SU-DHL-6 (cell line): ENCODE measurements around the gene C14orf93.

Source experiments
- EZH2phosphoT487 ChIP-seq: fragments of 200-600 bp; sonication (generic), shearing (Covaris generic); conservative IDR thresholded peaks from 2 replicates; pipeline ENCODE4 v1.6.1; 2018; ENCODE audit warnings: mild to moderate bottlenecking, antibody characterized with exemption, low read length, moderate library complexity, mixed read lengths
- TF ChIP-seq, protein P1 (sequence below): fragments of 200-600 bp; sonication (generic); IDR thresholded peaks from one replicate; pipeline ENCODE4 v1.5.1; 2017; ENCODE audit warnings: antibody characterized with exemption, mild to moderate bottlenecking, low read length, moderate library complexity; ENCODE audit not compliant: insufficient read depth, poor library complexity, severe bottlenecking

GRCh38 chr14:23009483-23009938, 432 bp downstream of the C14orf93 start:
- TF ChIP-seq, protein P1, sequence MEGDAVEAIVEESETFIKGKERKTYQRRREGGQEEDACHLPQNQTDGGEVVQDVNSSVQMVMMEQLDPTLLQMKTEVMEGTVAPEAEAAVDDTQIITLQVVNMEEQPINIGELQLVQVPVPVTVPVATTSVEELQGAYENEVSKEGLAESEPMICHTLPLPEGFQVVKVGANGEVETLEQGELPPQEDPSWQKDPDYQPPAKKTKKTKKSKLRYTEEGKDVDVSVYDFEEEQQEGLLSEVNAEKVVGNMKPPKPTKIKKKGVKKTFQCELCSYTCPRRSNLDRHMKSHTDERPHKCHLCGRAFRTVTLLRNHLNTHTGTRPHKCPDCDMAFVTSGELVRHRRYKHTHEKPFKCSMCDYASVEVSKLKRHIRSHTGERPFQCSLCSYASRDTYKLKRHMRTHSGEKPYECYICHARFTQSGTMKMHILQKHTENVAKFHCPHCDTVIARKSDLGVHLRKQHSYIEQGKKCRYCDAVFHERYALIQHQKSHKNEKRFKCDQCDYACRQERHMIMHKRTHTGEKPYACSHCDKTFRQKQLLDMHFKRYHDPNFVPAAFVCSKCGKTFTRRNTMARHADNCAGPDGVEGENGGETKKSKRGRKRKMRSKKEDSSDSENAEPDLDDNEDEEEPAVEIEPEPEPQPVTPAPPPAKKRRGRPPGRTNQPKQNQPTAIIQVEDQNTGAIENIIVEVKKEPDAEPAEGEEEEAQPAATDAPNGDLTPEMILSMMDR: no peak
- TF ChIP-seq EZH2phosphoT487: no peak
